ENCODE measurements around the gene PRKG1.

Gene PRKG1

GRCh38 chr10:51523440-51523839 lies 449.2 kb downstream of the PRKG1 start:
- TF ChIP-seq TAF1 (IDR thresholded peaks at IDR 0.05; ENCODE audit: low read depth) (no peak), NFIC (IDR thresholded peaks at IDR 0.05) (no peak), FOXM1 (IDR thresholded peaks at IDR 0.05; ENCODE audit: borderline replicate concordance, low read depth) (no peak), CEBPB (IDR thresholded peaks at IDR 0.05) (no peak), ZBTB7A (IDR thresholded peaks at IDR 0.05; ENCODE audit: low read depth) (no peak), RAD21 (IDR thresholded peaks at IDR 0.05; ENCODE audit: low read depth) (no peak), EGR1 (IDR thresholded peaks at IDR 0.05) (no peak), MAX (IDR thresholded peaks at IDR 0.05) (no peak), REST (IDR thresholded peaks at IDR 0.05; ENCODE audit: low read depth) (no peak), YY1 (IDR thresholded peaks at IDR 0.05; ENCODE audit: low read depth) (no peak), TCF12 (IDR thresholded peaks at IDR 0.05; ENCODE audit: low read depth) (no peak), TEAD4 (IDR thresholded peaks at IDR 0.05) (no peak), USF1 (IDR thresholded peaks at IDR 0.05) (no peak), CREB1 (IDR thresholded peaks at IDR 0.05; ENCODE audit: low read depth) (no peak), EP300 (IDR thresholded peaks at IDR 0.05; ENCODE audit: borderline replicate concordance) (no peak)

- TF ChIP-seq USF1 (IDR thresholded peaks at IDR 0.05) (no peak), RAD21 (IDR thresholded peaks at IDR 0.05; ENCODE audit: low read depth) (no peak), TAF1 (IDR thresholded peaks at IDR 0.05; ENCODE audit: low read depth) (no peak), YY1 (IDR thresholded peaks at IDR 0.05; ENCODE audit: low read depth) (no peak), REST (IDR thresholded peaks at IDR 0.05; ENCODE audit: low read depth) (no peak), EGR1 (IDR thresholded peaks at IDR 0.05) (no peak), CREB1 (IDR thresholded peaks at IDR 0.05; ENCODE audit: low read depth) (no peak), TEAD4 (IDR thresholded peaks at IDR 0.05) (no peak), TCF12 (IDR thresholded peaks at IDR 0.05; ENCODE audit: low read depth) (no peak), MAX (IDR thresholded peaks at IDR 0.05) (no peak), ZBTB7A (IDR thresholded peaks at IDR 0.05; ENCODE audit: low read depth) (no peak), NFIC (IDR thresholded peaks at IDR 0.05) (no peak), EP300 (IDR thresholded peaks at IDR 0.05; ENCODE audit: borderline replicate concordance) (no peak), CEBPB (IDR thresholded peaks at IDR 0.05) (no peak), FOXM1 (IDR thresholded peaks at IDR 0.05; ENCODE audit: borderline replicate concordance, low read depth) (no peak)
These were observed 449.8 kb downstream of the PRKG1 start for GRCh38 chr10:51524041-51524440.

GRCh38 chr10:51527522-51528219 lies 453.4 kb downstream of the PRKG1 start:
- TF ChIP-seq RAD21 (IDR thresholded peaks at IDR 0.05; ENCODE audit: low read depth) (no peak), TEAD4 (IDR thresholded peaks at IDR 0.05) (no peak)

GRCh38 chr10:51528527-51528926 lies 454.2 kb downstream of the PRKG1 start:
- no peak for TF ChIP-seq USF1 (IDR thresholded peaks at IDR 0.05)
- TF ChIP-seq FOXM1 (IDR thresholded peaks at IDR 0.05; ENCODE audit: borderline replicate concordance, low read depth): no peak
- TF ChIP-seq RAD21 (IDR thresholded peaks at IDR 0.05; ENCODE audit: low read depth): no peak
- TF ChIP-seq TCF12 (IDR thresholded peaks at IDR 0.05; ENCODE audit: low read depth): no peak
- TF ChIP-seq REST (IDR thresholded peaks at IDR 0.05; ENCODE audit: low read depth): no peak
- no peak for TF ChIP-seq YY1 (IDR thresholded peaks at IDR 0.05; ENCODE audit: low read depth)
- TF ChIP-seq CEBPB (IDR thresholded peaks at IDR 0.05): no peak
- TF ChIP-seq ZBTB7A (IDR thresholded peaks at IDR 0.05; ENCODE audit: low read depth): no peak
- TF ChIP-seq NFIC (IDR thresholded peaks at IDR 0.05): no peak

All from Ishikawa (cell line).